Kidney (tissue), 14 donors: ENCODE results near the gene NDST1. TPM values are rescaled to one million over a fixed set of nuclear protein-coding genes. Genes with fewer than 3 reads are reported as not detected.

Experiments used
- DNase-seq, 5 donors: peaks; one replicate each; pipeline ENCODE4 v3.0.0-alpha.2; 2013 to 2020
- FAIRE-seq: peaks from 2 replicates; lab custom pipeline; 2012; peaks lifted over from hg19 to GRCh38; lab: Jason Lieb, UNC
- H3K27ac ChIP-seq, 2 donors: one replicate each; pipeline ENCODE4 v1.7.0; 2013; ENCODE audit warnings: low read depth in 2 of 2, low read length in 2 of 2, inconsistent platforms in 1 of 2
- H3K27me3 ChIP-seq: one replicate; pipeline ENCODE4 v1.7.1; 2013; ENCODE audit warnings: low read length, inconsistent platforms; ENCODE audit not compliant: control insufficient read depth, insufficient read depth
- H3K36me3 ChIP-seq, 3 donors: one replicate each; pipeline versions ENCODE4 v1.7.0 to v1.7.1; 2013; ENCODE audit warnings: low read length in 3 of 3, control low read depth in 1 of 3, inconsistent platforms in 1 of 3; ENCODE audit not compliant: insufficient read depth in 3 of 3, control insufficient read depth in 2 of 3
- H3K4me1 ChIP-seq, 3 donors: one replicate each; pipeline versions ENCODE4 v1.7.0 to v1.7.1; 2013; ENCODE audit warnings: low read length in 3 of 3, inconsistent platforms in 1 of 3, low read depth in 1 of 3; ENCODE audit not compliant: control insufficient read depth in 2 of 3, insufficient read depth in 2 of 3
- H3K4me3 ChIP-seq, 3 donors: one replicate each; pipeline versions ENCODE4 v1.7.0 to v1.8.1; 2013; ENCODE audit warnings: low read length in 3 of 3, control low read depth in 1 of 3, inconsistent platforms in 1 of 3
- H3K9ac ChIP-seq, 3 donors: one replicate each; pipeline versions ENCODE4 v1.7.0 to v1.7.1; 2013; ENCODE audit warnings: low read length in 3 of 3, control low read depth in 1 of 3, inconsistent platforms in 1 of 3
- H3K9me3 ChIP-seq, 3 donors: one replicate each; pipeline versions ENCODE4 v1.7.0 to v1.7.1; 2013; ENCODE audit warnings: low read length in 3 of 3, control low read depth in 1 of 3, inconsistent platforms in 1 of 3; ENCODE audit not compliant: control insufficient read depth in 2 of 3, insufficient read depth in 1 of 3
- intact Hi-C: fragments of 100-400 bp; cut with DNase I; formaldehyde crosslinking; loops from one replicate; pipeline ENCODE4 v1.11.1; 2022
- polyA plus RNA-seq: library from polyadenylated mRNA; stranded (reverse); fragments of 350-450 nt; fragmentation: Illumina TruSeq; extraction: RNeasy Lipid Tissue Mini Kit (QIAGEN cat#74804); gene quantifications from one replicate; pipeline ENCODE4 v1.2.3, GENCODE V29; 2014; ENCODE audit warnings: low read depth, low replicate concordance; ENCODE audit not compliant: insufficient read depth
- total RNA-seq: library from RNA; stranded (reverse); fragmentation: NEBNext Ultra II Directional; extraction: Animal tissue kit (Norgen Biotek cat#: 25700); gene quantifications from one replicate; pipeline ENCODE4 v1.2.1, GENCODE V29; 2021
- TF ChIP-seq, protein P1 (sequence below): IDR thresholded peaks from 3 replicates; pipeline ENCODE4 v1.5.1; 2012; ENCODE audit warnings: mild to moderate bottlenecking, moderate library complexity, borderline replicate concordance; ENCODE audit not compliant: insufficient read depth; ENCODE audit errors: extremely low read depth
- donor health status: control.
- donor health status: control.
- donor health status: control.
- donor health status: control.
- donor health status: control.
- donor health status: DM: yes; HTN: yes; CAD: no.
- donor health status: Normal renal cell carcinoma (clear cell type).

NDST1 gene
- total and polyA plus RNA-seq, 2 donors from 2014 or later, result 11.7 to 60.7 TPM

DNA sequence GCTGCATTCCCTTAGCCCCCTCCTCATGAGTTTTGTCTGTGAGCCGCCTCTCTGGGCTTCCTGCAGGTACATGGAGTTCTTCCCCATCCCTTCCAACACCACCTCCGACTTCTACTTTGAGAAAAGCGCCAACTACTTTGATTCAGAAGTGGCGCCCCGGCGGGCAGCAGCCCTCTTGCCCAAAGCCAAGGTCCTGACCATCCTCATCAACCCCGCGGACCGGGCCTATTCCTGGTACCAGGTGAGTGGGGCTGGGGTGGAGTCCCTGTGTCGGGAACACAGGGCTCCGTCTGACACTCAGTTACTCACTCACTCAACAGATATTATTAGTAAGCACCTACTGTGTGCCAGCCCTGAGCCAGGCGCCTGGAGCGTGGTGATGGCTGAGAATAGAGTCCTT lies 37.3 kb downstream of the NDST1 start:
- no peaks in the 10 kb centered on the region for H3K27me3 ChIP-seq
- no peak overlapping the region for H3K9ac ChIP-seq
- FAIRE-seq (no peak), DNase-seq (no peak)
- peaks cover 0 to 27% (median 21%) of the 10 kb centered on the region in 3 donors for H3K4me1 ChIP-seq
- H3K27ac ChIP-seq, result no peak overlapping the region
- intact Hi-C loops, result loop anchor here (5.0 kb wide), 1 partner anchor 83 kb away; no protein-coding TSS in a partner anchor
- H3K36me3 ChIP-seq, result peaks cover 5 to 57% (median 28%) of the 10 kb centered on the region in 3 donors
- TF ChIP-seq, protein P1, sequence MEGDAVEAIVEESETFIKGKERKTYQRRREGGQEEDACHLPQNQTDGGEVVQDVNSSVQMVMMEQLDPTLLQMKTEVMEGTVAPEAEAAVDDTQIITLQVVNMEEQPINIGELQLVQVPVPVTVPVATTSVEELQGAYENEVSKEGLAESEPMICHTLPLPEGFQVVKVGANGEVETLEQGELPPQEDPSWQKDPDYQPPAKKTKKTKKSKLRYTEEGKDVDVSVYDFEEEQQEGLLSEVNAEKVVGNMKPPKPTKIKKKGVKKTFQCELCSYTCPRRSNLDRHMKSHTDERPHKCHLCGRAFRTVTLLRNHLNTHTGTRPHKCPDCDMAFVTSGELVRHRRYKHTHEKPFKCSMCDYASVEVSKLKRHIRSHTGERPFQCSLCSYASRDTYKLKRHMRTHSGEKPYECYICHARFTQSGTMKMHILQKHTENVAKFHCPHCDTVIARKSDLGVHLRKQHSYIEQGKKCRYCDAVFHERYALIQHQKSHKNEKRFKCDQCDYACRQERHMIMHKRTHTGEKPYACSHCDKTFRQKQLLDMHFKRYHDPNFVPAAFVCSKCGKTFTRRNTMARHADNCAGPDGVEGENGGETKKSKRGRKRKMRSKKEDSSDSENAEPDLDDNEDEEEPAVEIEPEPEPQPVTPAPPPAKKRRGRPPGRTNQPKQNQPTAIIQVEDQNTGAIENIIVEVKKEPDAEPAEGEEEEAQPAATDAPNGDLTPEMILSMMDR, result no peak
- no peaks in the 10 kb centered on the region for H3K9me3 ChIP-seq
- no peak overlapping the region for H3K4me3 ChIP-seq

GRCh38 chr5:150548123-150548522 lies 40.2 kb downstream of the NDST1 start:
- H3K4me3 ChIP-seq, result no peak overlapping the region
- peaks cover 0 to 5% (median 0%) of the 10 kb centered on the region in 3 donors for H3K4me1 ChIP-seq
- H3K36me3 ChIP-seq, result peaks cover 5 to 57% (median 36%) of the 10 kb centered on the region in 3 donors
- no peaks in the 10 kb centered on the region for H3K9me3 ChIP-seq
- no peaks in the 10 kb centered on the region for H3K27me3 ChIP-seq
- TF ChIP-seq, protein P1, result no peak
- intact Hi-C loops, result loop anchor here (5.0 kb wide), 1 partner anchor 86 kb away; no protein-coding TSS in a partner anchor
- FAIRE-seq (no peak), DNase-seq (no peak)
- no peak overlapping the region for H3K27ac ChIP-seq
- H3K9ac ChIP-seq, result no peak overlapping the region

DNA sequence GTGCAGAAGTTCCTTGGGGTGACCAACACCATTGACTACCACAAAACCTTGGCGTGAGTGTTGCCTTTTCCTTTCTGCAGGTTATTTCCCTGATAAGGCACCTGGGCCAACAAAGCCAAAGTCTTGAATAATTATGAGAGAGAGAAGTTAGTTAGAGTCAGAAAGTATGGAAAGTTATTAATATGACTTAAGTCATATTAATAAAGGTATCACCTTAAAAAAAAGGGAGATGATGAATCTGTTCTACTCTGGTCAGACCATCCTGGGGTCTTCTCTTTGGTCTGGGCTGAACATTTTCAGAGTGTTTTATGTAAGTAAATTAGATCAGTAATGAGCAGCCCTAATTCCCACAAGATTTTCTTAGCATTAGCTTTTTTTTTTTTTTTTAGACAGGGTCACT lies 41.8 kb downstream of the NDST1 start:
- Histone ChIP-seq H3K27ac (no peak overlapping the region), H3K4me3 (no peak overlapping the region), H3K4me1 (no peaks in the 10 kb centered on the region), H3K36me3 (peaks cover 5 to 71% (median 39%) of the 10 kb centered on the region in 3 donors), H3K27me3 (no peaks in the 10 kb centered on the region), H3K9ac (no peak overlapping the region), H3K9me3 (no peaks in the 10 kb centered on the region)
- intact Hi-C loops, result loop anchor here (5.0 to 10.0 kb wide), 2 partner anchors 87 to 295 kb away; partner anchors contain the start of gene IRGM
- DNase-seq (no peak), FAIRE-seq (no peak)
- TF ChIP-seq, protein P1, result no peak
